GM18499 (cell line): Measurements from ENCODE around the gene ZNF669.
A peak's percentile ranks its signal among the peaks of the same experiment; 100 is the strongest.

Experiments used
- ATAC-seq: cut with Tn5 transposase; IDR thresholded peaks from one replicate; pipeline ENCODE4 v1.9.1; 2021; ENCODE audit warnings: moderate number of reproducible peaks; ENCODE audit not compliant: insufficient read depth, unreplicated experiment

Gene ZNF669

DNA sequence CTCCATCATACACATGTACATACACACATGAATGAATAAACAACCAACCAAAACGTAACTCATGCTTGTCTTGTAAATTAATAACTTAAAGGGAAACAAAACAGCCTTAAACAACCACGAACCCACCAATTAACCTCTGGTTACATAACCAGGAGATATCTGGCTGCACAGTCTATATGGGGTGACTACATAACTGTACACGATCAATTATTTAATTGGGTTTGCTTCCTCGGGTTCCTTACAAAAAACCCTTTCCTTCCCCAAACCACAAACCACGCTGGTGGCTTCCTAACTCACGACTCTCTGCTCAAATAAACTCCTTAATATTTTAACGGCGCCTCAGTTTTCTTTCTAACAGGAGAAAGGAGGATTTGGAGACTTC, 26.3 kb downstream of the ZNF669 start:
- ATAC-seq: peak; percentile 9

DNA sequence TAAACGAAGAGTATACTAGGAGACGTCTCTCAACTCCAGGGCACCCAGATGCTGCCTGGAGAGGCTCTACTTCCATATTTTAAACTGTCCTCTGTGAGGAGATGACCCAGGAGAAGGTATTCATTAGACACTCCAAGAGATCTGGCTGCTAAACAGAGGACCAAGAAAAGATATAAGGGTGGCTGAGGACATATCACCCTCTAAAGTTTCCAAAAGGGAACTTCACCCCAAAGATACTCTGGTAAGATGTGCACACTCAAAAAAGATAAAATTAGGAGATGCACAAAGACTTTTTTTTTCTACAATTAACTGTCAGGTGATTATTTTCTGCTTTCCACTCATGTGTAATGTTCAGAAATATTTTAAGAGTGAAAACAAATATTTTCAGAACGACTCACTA, 26.9 kb downstream of the ZNF669 start:
- ATAC-seq: no peak

DNA sequence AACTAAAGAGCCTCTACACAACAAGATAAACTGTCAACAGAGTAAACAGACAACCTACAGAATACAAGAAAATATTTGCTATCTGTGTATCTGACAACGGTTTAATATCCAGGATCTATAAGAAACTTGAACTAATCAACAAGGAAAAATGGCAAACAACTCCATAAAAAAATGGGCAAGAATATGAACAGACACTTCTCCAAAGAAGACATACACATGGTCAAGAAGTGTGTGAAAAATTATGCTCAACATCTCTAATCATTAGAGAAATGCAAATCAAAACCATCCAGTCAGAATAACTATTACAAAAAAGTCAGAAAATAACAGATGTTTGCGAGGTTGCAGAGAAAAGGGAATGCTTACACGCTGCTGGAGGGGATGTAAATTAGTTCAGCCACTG, 33.5 kb downstream of the ZNF669 start:
- no peak for ATAC-seq

DNA sequence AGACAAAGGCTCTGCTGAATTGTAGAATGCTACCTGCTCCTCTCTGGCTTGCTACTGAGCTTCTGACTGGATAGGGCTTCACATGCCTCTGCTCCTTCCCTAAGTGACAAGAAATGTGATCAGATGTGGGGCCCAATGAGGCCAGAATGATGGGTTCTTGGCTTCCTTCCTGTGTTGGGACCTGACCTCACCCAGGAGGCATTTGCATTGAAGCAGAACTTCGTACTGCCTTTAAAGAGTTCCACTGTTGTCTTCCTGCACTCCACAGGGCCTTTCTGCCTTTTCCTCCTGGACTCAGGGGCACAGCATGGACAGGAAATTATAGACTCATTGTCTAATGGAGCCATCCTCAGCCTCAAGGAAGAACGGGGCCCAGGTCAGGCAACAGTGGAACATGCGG, 39.9 kb downstream of the ZNF669 start:
- ATAC-seq: no peak

DNA sequence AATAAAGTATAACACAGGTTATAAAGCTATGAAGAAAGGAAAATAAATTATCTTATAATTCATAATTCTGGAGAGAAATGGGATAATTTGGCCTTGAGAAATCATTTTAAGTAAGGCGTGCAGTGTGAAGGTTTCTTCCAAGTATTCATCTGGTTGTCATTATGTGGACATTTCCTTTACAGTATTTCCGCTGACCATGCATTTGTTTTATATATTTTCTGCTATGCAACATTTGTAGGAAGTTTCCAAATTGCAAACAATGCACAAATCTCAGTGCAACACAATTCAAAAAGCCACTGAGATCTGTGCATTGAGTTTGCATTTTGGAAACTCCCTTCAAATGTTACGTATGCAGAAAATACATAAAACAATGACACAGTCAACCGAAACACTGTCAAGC, 43.4 kb downstream of the ZNF669 start:
- no peak for ATAC-seq

DNA sequence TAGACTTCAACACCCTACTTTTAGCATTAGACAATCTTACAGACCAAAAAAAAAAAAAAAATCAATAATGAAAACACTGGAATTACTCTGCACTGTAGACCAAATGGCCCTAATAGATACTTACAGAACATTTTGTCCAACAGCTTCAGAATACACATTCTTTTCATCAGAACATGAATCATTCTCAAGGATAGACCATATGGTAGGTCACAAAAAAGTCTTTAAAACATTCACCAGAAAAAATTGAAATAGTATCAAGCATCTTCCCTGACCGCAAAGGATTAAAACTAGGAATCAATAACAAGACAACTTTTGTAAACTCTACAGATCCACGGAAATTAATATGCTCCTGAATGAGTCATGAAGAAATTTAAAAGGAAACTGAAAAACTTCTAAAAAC, 48.1 kb downstream of the ZNF669 start:
- no peak for ATAC-seq

DNA sequence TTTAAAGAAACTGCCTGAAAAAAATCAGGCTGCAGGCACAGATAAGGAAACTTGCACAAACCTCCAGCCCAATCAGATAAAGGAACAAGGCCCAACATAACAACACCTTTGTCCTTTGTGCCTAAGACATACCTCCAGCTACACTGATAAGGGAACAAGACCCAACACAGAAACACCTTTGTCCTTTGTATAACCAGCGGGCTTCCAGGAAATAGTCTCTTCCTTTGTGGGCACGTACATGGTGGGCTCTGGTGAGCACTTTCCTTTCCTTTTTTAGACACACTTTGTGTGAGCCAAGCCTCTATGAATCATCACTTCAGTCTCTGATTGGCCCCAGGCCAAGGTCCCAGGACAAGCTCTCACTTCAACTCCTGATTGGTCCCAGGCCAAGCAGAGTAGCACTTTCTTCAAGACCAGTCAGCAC, 49.2 kb downstream of the ZNF669 start:
- ATAC-seq: no peak
